SK-MEL-5 (cell line): Measurements from ENCODE around the gene ZNF862. TPM values are rescaled to one million over a fixed set of nuclear protein-coding genes. Genes with fewer than 3 reads are reported as not detected.

Source experiments
- DNase-seq: peaks from one replicate; pipeline ENCODE4 v3.0.0-alpha.2; 2016; ENCODE audit warnings: low read depth, low spot score
- in situ Hi-C: cut with HindIII; loops from 2 replicates; pipeline ENCODE4 v1.10.0; 2016; ENCODE audit warnings: low sequenced_read_pairs, high pct_unique_total_duplicates, low pct_unique_long_range_greater_than_20kb
- polyA plus RNA-seq, 2 experiments: library from polyadenylated mRNA; depleted of rRNA; stranded (reverse); fragments of >200 nt; gene quantifications; 2 replicates each; pipeline ENCODE4 v1.2.3, GENCODE V29; 2015
- total RNA-seq: library from RNA; depleted of rRNA; stranded (reverse); fragments of >200 nt; shearing (Covaris generic); gene quantifications from 2 replicates; pipeline ENCODE4 v1.2.3, GENCODE V29; 2014; rRNA removed

Gene ZNF862
- total RNA-seq, result 3.8 and 6.0 TPM in 2 replicates
- polyA plus RNA-seq (2015; cell fraction: cytosol; rRNA removed), result 3.9 and 4.0 TPM in 2 replicates
- polyA plus RNA-seq (2015; cell fraction: nucleus; rRNA removed), result 79.5 and 83.2 TPM in 2 replicates

DNA sequence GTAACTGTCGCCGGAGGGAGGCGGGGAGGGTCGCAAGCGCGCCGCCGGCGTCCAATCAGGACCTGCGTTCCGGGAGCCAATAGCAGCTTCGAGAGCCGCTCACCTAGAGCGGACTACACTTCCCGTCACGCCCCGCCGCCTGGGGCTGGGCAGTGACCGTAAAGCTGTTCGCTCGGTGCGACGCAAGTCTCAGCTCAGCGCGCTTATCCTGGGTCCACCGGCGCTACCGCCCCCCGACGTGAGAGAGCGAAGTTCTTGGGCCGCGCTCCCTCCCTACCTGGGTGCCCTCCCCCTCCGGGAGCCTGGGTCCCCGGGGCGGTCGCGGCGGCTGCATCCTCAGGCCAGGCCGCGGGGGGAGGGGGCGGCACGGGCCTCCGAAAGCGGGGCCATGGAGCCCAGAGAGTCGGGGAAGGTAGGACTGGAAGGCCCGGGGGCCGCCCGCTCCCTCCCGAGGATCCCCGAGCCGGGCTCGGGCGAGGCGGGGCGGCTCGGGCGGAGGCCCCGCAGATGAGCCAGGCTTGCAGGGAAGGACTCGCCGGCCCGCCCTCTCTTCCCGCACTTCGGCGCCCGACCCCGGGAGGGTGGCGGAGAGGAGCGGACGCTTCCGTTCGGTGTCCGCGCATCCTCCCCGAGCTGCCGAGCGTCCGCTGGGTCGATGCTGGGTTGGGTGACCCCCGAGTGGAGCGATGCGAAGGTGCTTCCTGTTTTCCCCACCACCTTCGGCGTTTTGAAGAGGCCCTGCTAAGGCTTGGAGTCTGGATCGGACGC, at the start of gene ZNF862:
TSS of gene ZNF862 (plus strand) at position 152 of the 768 bp plus-strand sequence. CDS start at position 389, 237 bp downstream.
- peak; percentile 99 for DNase-seq
- in situ Hi-C loops, result no loop called here

DNA sequence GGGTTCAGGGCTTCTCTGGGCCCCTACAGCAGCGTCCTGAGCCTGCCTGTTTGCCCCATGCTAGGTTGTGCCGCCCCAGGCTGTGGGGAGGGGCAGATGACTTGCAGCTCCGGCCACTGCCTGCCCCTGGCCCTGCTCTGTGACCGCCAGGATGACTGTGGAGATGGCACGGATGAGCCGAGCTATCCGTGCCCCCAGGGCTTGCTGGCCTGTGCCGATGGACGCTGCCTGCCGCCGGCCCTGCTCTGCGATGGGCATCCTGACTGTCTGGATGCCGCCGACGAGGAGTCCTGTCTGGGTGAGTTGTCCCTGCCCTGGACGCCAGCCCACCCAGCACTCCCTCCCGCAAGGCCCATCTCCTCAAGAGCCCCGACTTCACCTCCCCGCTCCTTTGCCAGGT, 49.1 kb upstream of the ZNF862 start:
- no peak for DNase-seq
- in situ Hi-C loops, result no loop called here

DNA sequence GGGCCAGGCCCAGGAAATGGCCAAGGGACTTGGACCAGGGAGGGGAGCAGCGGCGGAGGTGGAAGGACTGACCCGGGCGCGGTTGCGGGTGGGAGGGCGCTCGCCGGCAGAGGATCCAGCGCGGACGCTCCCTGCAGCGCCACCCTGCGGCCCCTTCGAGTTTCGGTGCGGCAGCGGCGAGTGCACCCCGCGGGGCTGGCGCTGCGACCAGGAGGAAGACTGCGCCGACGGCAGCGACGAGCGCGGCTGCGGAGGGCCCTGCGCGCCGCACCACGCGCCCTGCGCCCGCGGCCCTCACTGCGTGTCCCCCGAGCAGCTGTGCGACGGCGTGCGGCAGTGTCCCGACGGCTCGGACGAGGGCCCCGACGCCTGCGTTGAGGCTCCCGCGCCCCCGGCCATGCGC, 48.0 kb upstream of the ZNF862 start:
- in situ Hi-C loops, result no loop called here
- DNase-seq, result peak; percentile 43

DNA sequence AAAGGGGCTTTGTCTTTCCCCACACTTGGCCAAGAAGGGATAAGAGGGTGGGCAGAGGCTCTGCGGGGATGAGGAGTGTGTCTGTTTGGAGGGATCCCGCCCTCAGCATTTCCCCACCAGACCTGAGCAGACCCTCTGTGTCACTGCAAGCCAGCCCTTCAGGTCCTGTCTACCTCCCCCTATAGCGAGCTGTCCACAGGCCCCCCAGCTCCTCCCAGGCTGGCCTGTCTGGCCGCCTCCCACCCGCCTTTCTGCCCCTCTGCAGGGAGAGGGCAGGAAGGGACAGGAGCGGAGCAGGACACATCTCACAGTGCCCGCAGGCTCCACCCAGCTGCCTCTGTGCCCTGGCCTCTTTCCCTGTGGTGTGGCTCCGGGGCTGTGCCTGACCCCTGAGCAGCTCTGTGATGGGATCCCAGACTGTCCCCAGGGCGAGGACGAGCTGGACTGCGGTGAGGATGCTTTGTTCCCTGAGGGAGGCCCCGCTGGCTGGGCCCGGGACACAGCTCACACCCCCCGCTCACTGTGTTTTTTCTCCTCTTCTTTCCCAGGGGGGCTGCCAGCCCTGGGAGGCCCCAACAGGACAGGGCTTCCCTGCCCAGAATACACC, 47.3 kb upstream of the ZNF862 start:
- in situ Hi-C loops, result no loop called here
- DNase-seq, result no peak

DNA sequence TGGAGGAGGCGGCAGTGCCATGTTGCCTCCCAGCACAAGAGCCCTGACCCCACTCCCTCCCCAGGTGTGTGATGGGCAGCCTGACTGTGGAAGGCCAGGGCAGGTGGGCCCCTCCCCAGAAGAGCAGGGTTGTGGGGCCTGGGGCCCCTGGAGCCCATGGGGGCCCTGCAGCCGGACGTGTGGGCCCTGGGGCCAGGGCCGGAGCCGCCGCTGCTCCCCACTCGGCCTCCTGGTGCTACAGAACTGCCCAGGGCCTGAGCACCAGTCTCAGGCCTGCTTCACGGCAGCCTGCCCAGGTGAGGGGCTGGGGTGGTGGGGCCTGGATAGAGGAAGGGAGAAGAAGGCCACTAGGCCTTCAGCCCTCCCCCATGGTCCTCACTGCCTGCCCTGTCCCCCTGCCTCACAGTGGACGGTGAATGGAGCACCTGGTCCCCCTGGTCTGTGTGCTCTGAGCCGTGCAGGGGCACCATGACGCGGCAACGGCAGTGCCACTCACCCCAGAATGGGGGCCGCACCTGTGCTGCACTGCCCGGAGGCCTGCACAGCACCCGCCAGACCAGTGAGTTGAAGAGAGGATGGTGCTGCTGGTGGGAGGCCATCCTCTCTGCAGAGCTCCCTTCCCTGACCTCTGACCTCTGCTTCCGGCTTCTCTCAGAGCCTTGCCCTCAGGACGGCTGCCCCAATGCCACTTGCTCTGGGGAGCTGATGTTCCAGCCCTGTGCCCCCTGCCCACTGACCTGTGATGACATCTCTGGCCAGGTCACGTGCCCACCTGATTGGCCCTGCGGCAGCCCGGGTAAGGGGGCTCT, 46.6 kb upstream of the ZNF862 start:
- in situ Hi-C loops, result no loop called here
- DNase-seq, result no peak

DNA sequence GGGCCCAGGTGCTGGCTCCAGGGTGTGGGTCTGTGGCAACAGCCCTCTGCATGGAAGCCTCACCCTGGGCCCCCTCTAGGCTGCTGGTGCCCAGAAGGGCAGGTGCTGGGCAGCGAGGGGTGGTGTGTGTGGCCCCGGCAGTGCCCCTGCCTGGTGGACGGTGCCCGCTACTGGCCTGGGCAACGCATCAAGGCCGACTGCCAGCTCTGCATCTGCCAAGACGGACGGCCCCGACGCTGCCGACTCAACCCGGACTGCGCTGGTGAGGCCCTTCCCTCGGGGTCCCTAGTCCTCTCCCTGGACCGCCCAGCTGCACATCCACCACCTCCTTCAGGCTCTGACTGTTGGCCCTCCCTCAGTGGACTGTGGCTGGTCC, 46.0 kb upstream of the ZNF862 start:
- DNase-seq, result no peak
- in situ Hi-C loops, result no loop called here

DNA sequence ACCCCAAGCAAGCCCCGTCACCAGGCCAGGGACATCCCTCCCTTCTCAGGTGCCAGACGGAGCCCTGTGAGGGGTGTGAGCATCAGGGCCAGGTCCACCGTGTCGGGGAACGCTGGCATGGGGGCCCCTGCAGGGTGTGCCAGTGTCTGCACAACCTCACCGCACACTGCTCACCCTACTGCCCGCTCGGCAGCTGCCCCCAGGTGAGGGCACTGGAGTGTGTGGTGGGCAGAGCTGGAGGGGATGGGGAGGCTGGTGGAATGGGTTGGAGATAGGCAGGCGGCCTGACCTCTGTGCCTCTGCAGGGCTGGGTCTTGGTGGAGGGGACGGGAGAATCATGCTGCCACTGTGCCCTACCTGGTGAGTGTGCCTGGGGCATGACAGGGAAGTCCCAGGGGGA, 44.9 kb upstream of the ZNF862 start:
- DNase-seq, result no peak
- in situ Hi-C loops, result no loop called here

DNA sequence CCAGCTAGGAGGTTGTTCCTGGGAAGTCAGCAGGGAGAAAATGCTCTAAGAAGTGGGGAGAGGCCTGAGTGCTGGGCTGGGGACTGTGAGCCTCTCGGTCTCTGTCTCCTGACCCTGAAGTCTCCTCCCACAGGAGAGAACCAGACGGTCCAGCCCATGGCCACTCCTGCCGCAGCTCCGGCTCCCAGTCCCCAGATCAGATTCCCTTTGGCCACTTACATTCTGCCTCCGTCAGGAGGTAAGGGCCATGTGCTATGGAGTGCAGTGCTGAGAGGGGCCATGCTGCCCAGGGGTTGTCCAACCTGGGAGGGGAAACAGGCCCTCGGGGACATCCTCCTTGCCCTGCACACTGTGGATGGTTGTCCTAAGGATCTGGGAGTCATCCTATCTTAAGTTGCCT, 43.5 kb upstream of the ZNF862 start:
- DNase-seq, result no peak
- in situ Hi-C loops, result no loop called here

DNA sequence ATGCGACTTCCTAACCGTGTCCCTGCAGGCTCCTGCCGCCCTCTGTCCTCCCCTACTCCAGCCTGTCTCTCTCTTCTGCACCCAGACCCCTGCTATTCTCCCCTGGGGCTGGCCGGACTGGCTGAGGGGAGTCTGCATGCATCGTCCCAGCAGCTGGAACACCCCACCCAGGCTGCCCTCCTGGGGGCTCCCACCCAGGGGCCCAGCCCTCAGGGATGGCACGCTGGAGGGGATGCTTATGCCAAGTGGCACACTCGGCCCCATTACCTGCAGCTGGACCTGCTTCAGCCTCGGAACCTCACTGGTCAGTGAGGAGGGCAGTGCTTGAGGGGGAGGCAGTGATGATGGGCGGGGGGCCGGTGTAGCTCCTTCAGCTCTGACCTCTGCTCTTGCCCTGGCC, 43.0 kb upstream of the ZNF862 start:
- no peak for DNase-seq
- in situ Hi-C loops, result no loop called here

DNA sequence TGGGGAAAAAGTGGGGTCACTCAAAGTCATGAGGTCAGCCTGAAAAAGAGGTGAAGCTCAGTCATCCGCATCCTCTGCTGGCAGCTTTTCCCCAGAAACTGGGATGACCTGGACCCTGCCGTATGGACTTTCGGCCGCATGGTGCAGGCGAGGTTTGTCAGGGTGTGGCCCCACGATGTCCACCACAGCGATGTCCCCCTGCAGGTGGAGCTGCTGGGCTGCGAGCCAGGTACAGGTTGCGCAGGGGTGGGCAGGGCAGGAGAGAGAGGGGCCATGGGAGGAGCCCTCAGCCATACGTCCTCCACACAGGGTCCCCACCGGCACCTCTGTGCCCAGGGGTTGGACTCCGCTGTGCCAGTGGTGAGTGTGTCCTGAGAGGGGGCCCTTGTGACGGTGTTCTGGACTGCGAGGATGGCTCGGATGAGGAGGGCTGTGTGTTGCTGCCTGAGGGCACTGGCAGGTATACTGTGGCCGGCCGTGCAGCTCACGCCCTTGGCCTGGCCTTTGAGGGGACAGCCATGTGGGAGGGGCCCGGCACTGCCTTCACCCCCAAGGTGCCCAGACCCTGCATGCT, 41.8 kb upstream of the ZNF862 start:
- DNase-seq, result no peak

DNA sequence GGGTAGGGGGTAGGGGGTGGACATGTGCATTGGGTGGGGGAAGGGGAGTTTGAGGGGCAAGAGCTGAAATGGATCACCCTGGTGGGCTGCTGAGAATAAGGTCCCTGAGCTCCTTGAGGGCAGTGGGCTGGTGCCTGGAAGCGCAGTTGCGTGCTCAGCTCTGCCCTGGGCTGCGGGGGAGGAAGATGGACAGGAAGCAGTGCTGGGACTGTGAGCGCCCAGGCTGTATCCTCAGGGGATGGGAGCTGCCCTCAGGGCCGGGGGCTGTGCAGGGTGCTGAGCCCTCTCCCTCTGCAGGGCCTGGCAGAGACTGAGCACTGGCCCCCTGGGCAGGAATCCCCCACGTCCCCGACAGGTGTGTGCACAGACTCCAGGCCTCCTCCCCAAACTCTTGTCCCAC, 40.4 kb upstream of the ZNF862 start:
- in situ Hi-C loops, result no loop called here
- no peak for DNase-seq

More for the DNA sequence above, 41.8 kb upstream of the ZNF862 start:
- in situ Hi-C loops, result no loop called here

DNA sequence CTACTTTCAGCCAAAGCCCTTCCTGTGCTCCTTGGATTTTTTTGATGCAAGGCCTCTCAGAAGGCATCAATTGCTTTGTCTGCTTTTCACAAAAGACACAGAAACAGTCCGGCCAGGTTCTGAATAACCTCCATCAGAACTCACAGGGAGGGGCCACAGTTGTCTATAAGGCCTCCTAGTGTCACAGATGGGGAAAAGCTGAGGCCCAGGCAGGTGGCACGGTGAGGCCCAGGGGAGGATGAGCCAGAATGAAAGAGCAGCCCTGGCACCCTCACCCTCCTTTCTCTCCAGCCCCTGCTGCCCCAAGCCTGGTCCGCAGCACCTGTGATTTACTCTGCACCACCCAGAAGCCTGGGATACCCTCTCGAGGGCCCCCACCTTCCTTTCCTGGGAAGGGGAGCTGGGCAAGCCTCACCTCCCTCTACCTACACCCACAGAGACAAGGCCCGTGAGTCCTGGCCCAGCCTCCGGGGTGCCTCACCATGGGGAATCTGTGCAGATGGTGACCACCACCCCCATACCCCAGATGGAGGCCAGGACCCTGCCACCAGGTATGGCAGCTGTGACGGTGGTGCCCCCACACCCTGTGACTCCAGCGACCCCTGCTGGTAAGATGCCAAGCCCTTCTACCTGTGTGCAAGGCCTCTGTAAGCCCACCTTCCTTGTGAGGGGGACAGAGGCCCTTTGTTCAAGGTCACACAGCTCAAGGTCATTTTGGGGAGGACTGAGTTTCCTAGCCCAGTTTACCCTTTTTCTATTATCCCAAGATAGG, 38.6 kb upstream of the ZNF862 start:
- DNase-seq, result peak; percentile 60
- in situ Hi-C loops, result no loop called here

DNA sequence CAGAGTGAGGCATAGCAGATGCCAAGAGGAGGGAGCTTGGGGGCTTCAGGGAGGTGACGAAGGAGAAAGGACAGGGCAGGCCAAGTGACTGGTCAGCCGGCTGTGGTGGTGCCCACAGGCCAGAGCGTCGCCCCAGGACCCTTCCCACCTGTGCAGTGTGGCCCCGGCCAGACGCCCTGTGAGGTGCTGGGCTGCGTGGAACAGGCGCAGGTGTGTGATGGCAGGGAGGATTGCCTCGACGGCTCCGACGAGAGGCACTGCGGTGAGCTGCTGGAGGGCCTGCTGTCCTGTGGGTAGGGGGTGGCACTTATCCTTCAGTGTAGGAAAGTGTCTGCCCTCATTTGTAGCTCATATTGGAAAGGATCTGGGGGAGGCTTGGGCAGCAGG, 38.0 kb upstream of the ZNF862 start:
- no peak for DNase-seq
- in situ Hi-C loops, result no loop called here

DNA sequence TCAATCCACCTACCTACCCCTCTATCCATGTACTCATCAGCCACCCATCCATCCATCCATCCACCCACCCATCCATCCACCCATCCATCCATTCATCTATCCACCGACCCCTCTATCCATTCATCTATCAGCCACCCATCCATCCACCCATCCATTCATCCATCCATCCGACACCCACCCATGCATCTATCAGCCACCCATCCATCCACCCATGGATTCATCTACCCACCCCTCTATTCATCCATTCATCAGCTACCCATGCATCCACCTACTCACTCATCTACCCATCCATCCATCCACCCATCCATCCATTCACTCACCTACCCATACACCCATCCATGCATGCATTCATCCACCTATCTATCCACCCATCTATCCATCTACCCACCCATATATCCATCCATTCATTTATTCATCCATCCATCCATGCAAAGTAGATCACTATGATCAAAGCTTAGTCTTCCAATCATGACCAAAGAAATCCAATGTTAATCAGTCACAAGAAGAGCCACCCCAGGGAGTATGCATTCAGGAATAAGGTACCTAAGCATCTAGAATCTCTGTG, 37.1 kb upstream of the ZNF862 start:
- in situ Hi-C loops, result no loop called here
- DNase-seq, result no peak

DNA sequence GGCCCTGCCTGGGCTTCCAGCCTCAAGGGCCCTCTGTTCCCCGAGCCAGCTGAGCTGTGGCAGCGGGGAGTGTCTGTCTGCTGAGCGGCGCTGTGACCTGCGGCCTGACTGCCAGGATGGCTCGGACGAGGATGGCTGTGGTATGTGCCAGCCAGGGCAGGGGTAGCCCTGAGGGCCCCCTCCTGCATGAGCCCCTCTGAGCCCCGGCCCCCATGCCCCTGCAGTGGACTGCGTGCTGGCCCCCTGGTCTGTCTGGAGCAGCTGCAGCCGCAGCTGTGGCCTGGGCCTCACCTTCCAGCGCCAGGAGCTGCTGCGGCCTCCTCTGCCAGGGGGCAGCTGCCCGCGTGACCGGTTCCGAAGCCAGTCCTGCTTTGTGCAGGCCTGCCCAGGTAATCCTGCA, 36.4 kb upstream of the ZNF862 start:
- DNase-seq, result no peak
- in situ Hi-C loops, result no loop called here

DNA sequence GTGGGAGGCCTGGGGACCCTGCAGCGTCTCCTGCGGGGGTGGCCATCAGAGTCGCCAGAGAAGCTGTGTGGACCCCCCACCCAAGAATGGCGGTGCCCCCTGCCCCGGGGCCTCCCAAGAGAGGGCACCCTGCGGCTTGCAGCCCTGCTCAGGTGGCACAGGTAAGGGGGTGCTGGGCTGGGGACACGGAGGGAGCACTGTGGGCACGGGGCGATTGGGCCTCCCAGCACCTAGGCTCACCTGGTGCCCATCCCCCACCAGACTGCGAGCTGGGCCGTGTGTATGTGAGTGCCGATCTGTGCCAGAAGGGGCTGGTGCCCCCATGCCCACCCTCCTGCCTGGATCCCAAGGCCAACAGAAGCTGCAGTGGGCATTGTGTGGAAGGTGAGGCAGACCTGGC, 35.2 kb upstream of the ZNF862 start:
- no peak for DNase-seq
- in situ Hi-C loops, result no loop called here

DNA sequence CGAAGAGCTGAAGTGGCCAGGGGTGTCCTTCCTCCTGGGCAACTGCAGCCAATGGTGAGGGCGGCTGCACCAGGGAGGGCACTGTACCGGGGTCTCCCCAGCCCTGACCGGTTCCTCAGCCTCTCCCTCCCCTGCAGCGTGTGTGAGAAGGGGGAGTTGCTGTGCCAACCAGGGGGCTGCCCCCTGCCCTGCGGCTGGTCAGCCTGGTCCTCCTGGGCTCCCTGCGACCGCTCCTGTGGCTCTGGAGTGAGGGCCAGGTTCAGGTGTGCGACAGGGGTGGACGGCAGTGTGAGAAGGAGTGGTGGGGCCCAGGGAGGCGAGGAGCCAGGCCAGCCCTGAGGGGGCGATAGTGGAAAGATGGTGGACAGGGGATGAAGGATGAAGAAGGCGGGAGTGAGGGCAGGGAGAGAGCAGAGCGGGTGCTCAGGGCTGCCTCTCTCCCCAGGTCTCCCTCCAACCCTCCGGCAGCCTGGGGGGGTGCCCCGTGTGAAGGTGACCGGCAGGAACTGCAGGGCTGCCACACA, 34.6 kb upstream of the ZNF862 start:
- DNase-seq, result no peak
- in situ Hi-C loops, result no loop called here
